Adrenal gland (tissue), 12 donors: Measurements from ENCODE around the gene RALGDS. TPM values are rescaled to one million over a fixed set of nuclear protein-coding genes. Genes with fewer than 3 reads are reported as not detected.

Experiments
- DNase-seq, 7 donors: peaks; one replicate each; pipeline ENCODE4 v3.0.0-alpha.2; 2019 to 2020
- H3K27ac ChIP-seq, 5 donors: fragments of 200-600 bp; sonication (generic) in 4 of 5; 1 replicate in 3 of 5; 2 replicates in 2 of 5; pipeline versions ENCODE4 v1.5.1 to v1.8.0; 2016 to 2020; ENCODE audit warnings: mild to moderate bottlenecking in 1 of 5
- H3K27me3 ChIP-seq: fragments of 200-600 bp; 2 replicates; pipeline ENCODE4 v1.8.0; 2021
- H3K36me3 ChIP-seq, 2 donors: fragments of 200-600 bp; replicated peaks in 1 of 2; 1 replicate in 1 of 2; 2 replicates in 1 of 2; pipeline versions ENCODE4 v1.5.1 to v1.8.0; 2018 to 2022
- H3K4me1 ChIP-seq, 2 donors: fragments of 200-600 bp; replicated peaks in 1 of 2; 1 replicate in 1 of 2; 2 replicates in 1 of 2; pipeline versions ENCODE4 v1.5.1 to v1.8.0; 2018 to 2021
- H3K4me3 ChIP-seq, 4 donors: fragments of 200-600 bp; sonication (generic) in 3 of 4; one replicate each; pipeline ENCODE4 v1.5.1; 2016 to 2018
- H3K9me3 ChIP-seq, 3 donors: fragments of 200-600 bp; sonication (generic) in 1 of 3; replicated peaks in 1 of 3; 1 replicate in 2 of 3; 2 replicates in 1 of 3; pipeline versions ENCODE4 v1.5.1 to v1.8.0; 2016 to 2021
- POLR2A ChIP-seq, 2 donors: fragments of 450-650 bp; IDR thresholded peaks; one replicate each; pipeline ENCODE4 v1.6.1; 2017; ENCODE audit warnings: antibody characterized with exemption in 2 of 2, mild to moderate bottlenecking in 2 of 2, moderate library complexity in 1 of 2
- WGBS, 4 donors: extraction: QIAGEN DNeasy Blood & Tissue Kit in 2 of 4; methylation state at CpG; one replicate each; pipeline versions ENCODE4 v1.1.5 to v1.1.7; 2013 to 2017; 5-methylcytosine and 5-hydroxymethylcytosine counted together
- intact Hi-C, 2 donors: fragments of 100-400 bp; cut with DNase I; formaldehyde crosslinking; loops; one replicate each; pipeline versions ENCODE4 v1.14.1 to v1.15.0; 2022 to 2023
- polyA plus RNA-seq, 3 donors: library from polyadenylated mRNA; stranded (reverse); fragments of 200-250 nt in 2 of 3; fragments of 350-450 nt in 1 of 3; fragmentation: Illumina TruSeq in 1 of 3; extraction: RNeasy Lipid Tissue Mini Kit (QIAGEN cat#74804) in 1 of 3; gene quantifications; one replicate each; pipeline ENCODE4 v1.2.3, GENCODE V29; 2013 to 2014
- total RNA-seq, 9 donors: library from RNA; depleted of rRNA in 4 of 9; stranded (reverse); fragments of >200 nt in 4 of 9; fragments of 120-200 nt in 1 of 9; fragmentation: NEBNext Ultra II Directional in 1 of 9; extraction: Animal tissue kit (Norgen Biotek cat#: 25700) in 1 of 9; gene quantifications; one replicate each; pipeline versions ENCODE4 v1.1.0 to v1.2.4, GENCODE V29; 2013 to 2023
- TF ChIP-seq, protein P1 (sequence below), 6 experiments: fragments of 450-650 bp in 4 of 6; fragments of 200-600 bp in 2 of 6; sonication (generic) in 1 of 6; IDR thresholded peaks; 1 replicate in 5 of 6; 2 replicates in 1 of 6; pipeline versions ENCODE4 v1.5.1 to v1.8.0; 2016 to 2021; ENCODE audit warnings: antibody characterized with exemption in 6 of 6, mild to moderate bottlenecking in 2 of 6, moderate library complexity in 1 of 6
- donor health status: healthy with polysubstance abuse.
- donor health status: Bipolar disorder and iron deficiency.
- donor health status: DM: yes; HTN: yes; CAD: no.
- donor health status: DM: no; HTN: no; CAD: no.
- donor health status: DM: no; HTN: no; CAD: no.
- donor health status: DM: yes; HTN: yes; CAD: no.

The RALGDS gene
- total and polyA plus RNA-seq, 12 donors, result 21.3 to 170 (median 67.5) TPM

DNA sequence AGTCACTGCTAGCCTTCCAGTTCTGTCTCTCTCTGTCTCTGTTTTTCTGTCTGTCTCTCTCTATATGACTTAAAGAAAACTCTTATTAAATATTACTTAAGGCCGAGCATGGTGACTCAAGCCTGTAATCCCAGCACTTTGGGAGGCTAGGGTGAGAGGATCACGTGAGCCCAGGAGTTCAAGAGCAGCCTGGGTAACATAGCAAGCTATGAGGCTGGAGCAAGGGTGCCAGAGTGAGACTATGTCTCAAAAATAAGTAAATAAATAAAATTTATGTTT lies 44.4 kb upstream of the RALGDS start:
- 88 to 93% (median 92%) methylated on average over 2 of the region's 2 CpGs for WGBS, 4 donors

DNA sequence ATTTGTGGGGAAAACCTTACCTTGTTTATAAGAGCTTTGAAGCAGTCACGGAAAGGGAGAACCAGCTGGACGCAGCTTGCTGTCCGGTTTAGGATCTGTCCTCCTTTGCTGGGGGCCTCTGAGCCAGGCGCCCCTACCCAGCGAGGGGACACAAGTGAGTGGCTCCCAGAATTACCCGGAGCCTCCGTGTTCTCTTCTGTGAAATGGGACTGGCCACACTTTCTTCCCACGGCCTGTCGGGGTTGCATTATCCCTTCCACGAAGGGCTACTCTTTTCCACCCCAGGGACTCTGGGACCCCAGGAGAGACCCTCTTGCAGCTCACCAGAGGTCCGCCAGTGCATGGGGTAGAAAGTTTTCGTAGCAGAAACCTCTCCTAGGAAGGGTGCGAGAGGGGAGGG lies 43.2 kb upstream of the RALGDS start:
- no peak for DNase-seq
- no peak for TF ChIP-seq POLR2A (IDR thresholded peaks at IDR 0.05)
- TF ChIP-seq, protein P1, sequence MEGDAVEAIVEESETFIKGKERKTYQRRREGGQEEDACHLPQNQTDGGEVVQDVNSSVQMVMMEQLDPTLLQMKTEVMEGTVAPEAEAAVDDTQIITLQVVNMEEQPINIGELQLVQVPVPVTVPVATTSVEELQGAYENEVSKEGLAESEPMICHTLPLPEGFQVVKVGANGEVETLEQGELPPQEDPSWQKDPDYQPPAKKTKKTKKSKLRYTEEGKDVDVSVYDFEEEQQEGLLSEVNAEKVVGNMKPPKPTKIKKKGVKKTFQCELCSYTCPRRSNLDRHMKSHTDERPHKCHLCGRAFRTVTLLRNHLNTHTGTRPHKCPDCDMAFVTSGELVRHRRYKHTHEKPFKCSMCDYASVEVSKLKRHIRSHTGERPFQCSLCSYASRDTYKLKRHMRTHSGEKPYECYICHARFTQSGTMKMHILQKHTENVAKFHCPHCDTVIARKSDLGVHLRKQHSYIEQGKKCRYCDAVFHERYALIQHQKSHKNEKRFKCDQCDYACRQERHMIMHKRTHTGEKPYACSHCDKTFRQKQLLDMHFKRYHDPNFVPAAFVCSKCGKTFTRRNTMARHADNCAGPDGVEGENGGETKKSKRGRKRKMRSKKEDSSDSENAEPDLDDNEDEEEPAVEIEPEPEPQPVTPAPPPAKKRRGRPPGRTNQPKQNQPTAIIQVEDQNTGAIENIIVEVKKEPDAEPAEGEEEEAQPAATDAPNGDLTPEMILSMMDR (IDR thresholded peaks at IDR 0.05), result no peak
- Histone ChIP-seq H3K9me3 (no peaks in the 10 kb centered on the region), H3K4me3 (peak overlapping the region in 2 of 4 donors; percentile 66 to 73), H3K27me3 (no peaks in the 10 kb centered on the region), H3K4me1 (peaks cover 15 to 26% of the 10 kb centered on the region in 2 donors), H3K27ac (peak overlapping the region in 3 of 5 donors; percentile 55 to 82 (median 68)), H3K36me3 (peaks cover 0 to 3% of the 10 kb centered on the region in 2 donors)
- WGBS, 4 donors, result 70 to 76% (median 72%) methylated on average over 11 to 13 of the region's 13 CpGs
- intact Hi-C loops, result no loop called here

More for the DNA sequence above, 44.4 kb upstream of the RALGDS start:
- Histone ChIP-seq H3K27me3 (no peaks in the 10 kb centered on the region), H3K9me3 (no peaks in the 10 kb centered on the region), H3K4me1 (peaks cover 15 to 26% of the 10 kb centered on the region in 2 donors), H3K27ac (no peak overlapping the region), H3K36me3 (no peaks in the 10 kb centered on the region), H3K4me3 (no peak overlapping the region)
- intact Hi-C loops, result no loop called here
- TF ChIP-seq, protein P1 (IDR thresholded peaks at IDR 0.05), result no peak
- no peak for TF ChIP-seq POLR2A (IDR thresholded peaks at IDR 0.05)
- peak in 1 of 7 donors; percentile 10 for DNase-seq

DNA sequence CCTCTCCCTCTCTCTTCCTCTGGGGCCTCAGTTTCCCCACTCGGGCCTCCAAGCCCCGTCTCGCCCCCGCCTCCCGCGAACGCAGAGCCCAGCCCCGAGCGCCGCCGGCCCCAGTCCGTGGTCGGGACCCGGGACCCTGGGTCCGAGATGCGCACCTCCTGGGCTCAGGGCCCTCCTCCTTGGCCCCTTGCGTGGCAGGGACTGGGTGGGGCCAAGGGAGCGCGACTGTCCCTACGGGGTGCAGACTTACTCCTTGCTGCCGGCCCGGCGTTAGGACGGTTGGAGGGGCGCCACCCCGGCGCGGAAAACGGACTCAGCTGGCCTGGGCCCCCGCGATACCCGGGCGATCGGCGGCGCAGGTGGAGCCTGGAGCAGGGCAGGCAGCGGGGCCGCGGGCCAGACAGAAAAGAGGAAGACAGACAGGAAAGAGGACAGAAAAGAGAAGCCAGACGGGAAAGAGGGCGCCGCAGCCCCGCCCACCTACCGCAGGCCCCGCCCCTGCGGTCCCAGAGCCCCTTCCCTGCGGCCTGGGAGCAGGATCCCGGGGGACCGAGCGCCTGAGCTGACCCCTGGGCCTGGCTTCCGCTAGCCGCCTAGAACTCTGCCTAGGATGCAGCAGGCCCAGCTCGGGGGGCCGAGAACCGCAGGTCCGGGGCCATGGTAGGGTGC lies 42.6 kb upstream of the RALGDS start, which contains the start of gene GBGT1:
TSS of gene GBGT1 (minus strand) at position 411 of the 669 bp plus-strand sequence. CDS start 1,502 bp downstream, outside the sequence.
- intact Hi-C loops, result no loop called here
- Histone ChIP-seq H3K4me1 (peaks cover 15 to 26% of the 10 kb centered on the region in 2 donors), H3K36me3 (peaks cover 0 to 6% of the 10 kb centered on the region in 2 donors), H3K4me3 (peak within 1 kb of the TSS; percentile 5 to 73 (median 68)), H3K9me3 (no peaks in the 10 kb centered on the region), H3K27me3 (no peaks in the 10 kb centered on the region), H3K27ac (peak within 1 kb of the TSS in 4 of 5 donors; percentile 9 to 82 (median 62))
- peak; percentile 34 to 70 for TF ChIP-seq POLR2A (IDR thresholded peaks at IDR 0.05)
- TF ChIP-seq, protein P1 (IDR thresholded peaks at IDR 0.05), result no peak
- DNase-seq, result peak; percentile 58 to 79 (median 68)
- WGBS, 4 donors, result 2 to 4% (median 3%) methylated on average over 25 to 56 of the region's 56 CpGs

DNA sequence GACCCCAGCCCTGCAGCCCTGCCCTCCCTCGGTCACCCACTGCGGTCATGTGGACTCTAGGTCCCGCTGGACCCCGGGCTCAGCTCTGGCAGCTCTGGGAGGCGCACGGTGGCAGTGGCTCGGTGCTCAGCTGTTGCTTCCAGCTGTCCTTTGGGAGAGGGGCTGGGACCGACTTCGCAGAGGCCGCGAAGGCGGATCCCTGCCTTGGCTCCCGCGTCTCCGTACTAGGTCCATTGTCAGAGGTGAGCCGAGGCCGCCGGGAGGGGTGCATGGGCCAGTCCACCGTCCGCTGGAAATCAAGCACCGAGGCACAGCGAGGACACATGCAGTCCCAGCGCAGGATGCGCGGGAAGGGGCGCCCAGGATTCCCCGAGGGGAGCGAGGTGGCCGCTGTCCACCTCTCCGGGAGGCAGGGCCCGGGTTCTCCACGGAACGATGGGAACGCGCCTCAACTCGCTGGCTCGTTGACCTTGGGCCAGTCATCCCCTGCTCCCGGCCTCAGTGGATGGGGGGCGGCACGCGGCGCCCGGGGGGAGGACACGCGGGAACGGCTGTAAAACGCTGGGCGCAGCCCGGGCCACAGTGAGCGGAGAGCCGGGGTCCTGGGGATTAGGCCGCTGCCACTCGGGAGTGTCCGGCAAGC lies 41.9 kb upstream of the RALGDS start:
- Histone ChIP-seq H3K9me3 (no peaks in the 10 kb centered on the region), H3K4me3 (peak overlapping the region; percentile 5 to 73 (median 68)), H3K27me3 (no peaks in the 10 kb centered on the region), H3K27ac (peak overlapping the region in 3 of 5 donors; percentile 55 to 82 (median 68)), H3K36me3 (peaks cover 0 to 6% of the 10 kb centered on the region in 2 donors), H3K4me1 (peaks cover 15 to 26% of the 10 kb centered on the region in 2 donors)
- intact Hi-C loops, result no loop called here
- WGBS, 4 donors, result 28 to 49% (median 43%) methylated on average over 25 to 54 of the region's 54 CpGs
- no peak for TF ChIP-seq POLR2A (IDR thresholded peaks at IDR 0.05)
- TF ChIP-seq, protein P1 (IDR thresholded peaks at IDR 0.05), result no peak
- peak in 4 of 7 donors; percentile 24 to 46 (median 44) for DNase-seq
